Measurements from ENCODE around the gene SLC22A3.

The SLC22A3 gene

DNA sequence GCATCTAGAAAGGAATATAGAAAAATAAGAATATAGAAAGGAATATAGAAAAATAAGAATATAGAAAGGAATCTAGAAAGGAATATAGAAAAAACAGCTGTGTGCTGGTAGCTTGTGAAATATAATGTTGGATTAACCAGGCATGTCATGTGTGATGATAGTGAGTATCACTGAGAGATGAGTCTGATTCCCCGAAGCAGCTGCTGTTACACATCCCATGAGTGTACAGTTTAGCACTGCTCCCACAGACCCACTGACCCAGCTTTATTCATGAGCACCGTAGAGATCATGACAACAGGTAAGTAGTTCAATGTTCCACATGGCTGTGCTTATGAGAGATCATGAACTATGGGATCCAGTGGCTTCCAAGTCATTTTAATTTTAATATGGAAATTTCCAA lies 64.8 kb downstream of the SLC22A3 start:
- Mint-ChIP-seq H3K9me3 (no peaks in the 10 kb centered on the region), H3K27me3 (ENCODE audit: low read depth, poor library complexity) (peaks cover 7% of the 10 kb centered on the region), H3K27ac (no peak overlapping the region), H3K4me1 (peaks cover 1% of the 10 kb centered on the region), H3K4me3 (no peak overlapping the region), H3K36me3 (ENCODE audit: low read depth) (no peaks in the 10 kb centered on the region)
- TF ChIP-seq, protein P1, sequence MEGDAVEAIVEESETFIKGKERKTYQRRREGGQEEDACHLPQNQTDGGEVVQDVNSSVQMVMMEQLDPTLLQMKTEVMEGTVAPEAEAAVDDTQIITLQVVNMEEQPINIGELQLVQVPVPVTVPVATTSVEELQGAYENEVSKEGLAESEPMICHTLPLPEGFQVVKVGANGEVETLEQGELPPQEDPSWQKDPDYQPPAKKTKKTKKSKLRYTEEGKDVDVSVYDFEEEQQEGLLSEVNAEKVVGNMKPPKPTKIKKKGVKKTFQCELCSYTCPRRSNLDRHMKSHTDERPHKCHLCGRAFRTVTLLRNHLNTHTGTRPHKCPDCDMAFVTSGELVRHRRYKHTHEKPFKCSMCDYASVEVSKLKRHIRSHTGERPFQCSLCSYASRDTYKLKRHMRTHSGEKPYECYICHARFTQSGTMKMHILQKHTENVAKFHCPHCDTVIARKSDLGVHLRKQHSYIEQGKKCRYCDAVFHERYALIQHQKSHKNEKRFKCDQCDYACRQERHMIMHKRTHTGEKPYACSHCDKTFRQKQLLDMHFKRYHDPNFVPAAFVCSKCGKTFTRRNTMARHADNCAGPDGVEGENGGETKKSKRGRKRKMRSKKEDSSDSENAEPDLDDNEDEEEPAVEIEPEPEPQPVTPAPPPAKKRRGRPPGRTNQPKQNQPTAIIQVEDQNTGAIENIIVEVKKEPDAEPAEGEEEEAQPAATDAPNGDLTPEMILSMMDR (IDR thresholded peaks at IDR 0.05) = no peak
- DNase-seq = no peak

DNA sequence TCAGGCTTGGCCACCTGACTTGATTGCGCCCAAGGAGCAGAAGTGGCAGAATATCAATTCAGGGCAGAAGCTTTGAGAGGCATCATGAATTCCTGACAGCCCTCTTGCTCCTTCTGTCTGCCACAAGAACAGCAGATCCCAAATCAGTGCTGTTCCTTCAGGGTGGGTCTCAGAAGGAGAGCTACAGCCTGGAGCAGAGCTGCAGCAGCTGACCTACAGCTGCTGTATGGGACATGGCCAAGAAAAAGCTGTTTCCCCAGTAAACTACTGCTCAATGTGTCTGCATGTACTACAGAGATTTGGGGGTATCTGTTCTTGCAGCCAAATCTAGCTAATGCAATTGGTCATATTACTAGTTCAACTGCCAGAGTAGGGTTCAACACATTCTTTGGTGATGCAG lies 69.0 kb downstream of the SLC22A3 start:
- Mint-ChIP-seq H3K4me3 (no peak overlapping the region), H3K9me3 (no peaks in the 10 kb centered on the region), H3K4me1 (no peaks in the 10 kb centered on the region), H3K36me3 (ENCODE audit: low read depth) (no peaks in the 10 kb centered on the region), H3K27me3 (ENCODE audit: low read depth, poor library complexity) (peaks cover 13% of the 10 kb centered on the region), H3K27ac (no peak overlapping the region)
- TF ChIP-seq, protein P1 (IDR thresholded peaks at IDR 0.05) = no peak
- DNase-seq = no peak

DNA sequence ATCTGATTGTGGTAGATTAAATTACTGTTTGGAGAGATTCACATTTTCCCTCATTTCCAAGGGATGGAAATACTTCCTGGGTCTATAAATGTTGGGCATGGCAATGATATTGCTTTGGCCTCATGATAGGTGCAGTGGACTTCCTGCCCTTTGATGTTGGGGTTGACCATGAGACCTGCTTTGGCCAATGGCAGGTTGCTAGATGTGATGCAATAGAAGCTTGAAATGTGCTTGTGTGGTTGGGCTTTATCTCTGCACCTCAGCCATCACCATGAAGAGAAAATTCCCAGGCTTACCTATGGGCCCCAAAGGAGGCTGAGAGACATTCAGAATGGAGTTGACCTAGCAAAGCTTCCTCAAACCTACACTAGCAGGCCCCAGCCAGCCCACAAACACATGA lies 69.4 kb downstream of the SLC22A3 start:
- Mint-ChIP-seq H3K9me3 (no peaks in the 10 kb centered on the region), H3K4me3 (no peak overlapping the region), H3K27ac (no peak overlapping the region), H3K4me1 (no peaks in the 10 kb centered on the region), H3K27me3 (ENCODE audit: low read depth, poor library complexity) (peaks cover 13% of the 10 kb centered on the region), H3K36me3 (ENCODE audit: low read depth) (no peaks in the 10 kb centered on the region)
- TF ChIP-seq, protein P1 (IDR thresholded peaks at IDR 0.05) = no peak
- no peak for DNase-seq

DNA sequence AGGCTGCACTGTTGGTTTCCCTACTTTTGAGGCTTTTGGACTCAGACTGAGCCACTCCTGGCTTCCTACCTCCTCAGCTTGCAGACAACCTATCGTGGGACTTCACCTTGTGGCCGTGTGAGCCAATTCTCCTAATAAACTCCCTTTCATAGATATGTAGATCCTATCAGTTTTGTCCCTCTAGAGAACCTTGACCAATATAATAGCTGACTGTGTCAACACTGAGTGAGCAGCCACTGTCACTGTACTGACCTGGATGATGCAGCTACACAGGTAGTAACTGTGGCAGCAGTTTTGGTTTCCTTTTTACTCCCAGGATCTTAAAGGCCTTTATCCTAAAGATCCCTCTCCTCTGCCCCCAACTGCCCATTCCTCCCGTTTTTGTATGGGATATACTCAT lies 70.2 kb downstream of the SLC22A3 start:
- Mint-ChIP-seq H3K36me3 (ENCODE audit: low read depth) (no peaks in the 10 kb centered on the region), H3K9me3 (no peaks in the 10 kb centered on the region), H3K27ac (no peak overlapping the region), H3K27me3 (ENCODE audit: low read depth, poor library complexity) (peaks cover 13% of the 10 kb centered on the region), H3K4me1 (no peaks in the 10 kb centered on the region), H3K4me3 (no peak overlapping the region)
- TF ChIP-seq, protein P1 (IDR thresholded peaks at IDR 0.05) = no peak
- DNase-seq = no peak

DNA sequence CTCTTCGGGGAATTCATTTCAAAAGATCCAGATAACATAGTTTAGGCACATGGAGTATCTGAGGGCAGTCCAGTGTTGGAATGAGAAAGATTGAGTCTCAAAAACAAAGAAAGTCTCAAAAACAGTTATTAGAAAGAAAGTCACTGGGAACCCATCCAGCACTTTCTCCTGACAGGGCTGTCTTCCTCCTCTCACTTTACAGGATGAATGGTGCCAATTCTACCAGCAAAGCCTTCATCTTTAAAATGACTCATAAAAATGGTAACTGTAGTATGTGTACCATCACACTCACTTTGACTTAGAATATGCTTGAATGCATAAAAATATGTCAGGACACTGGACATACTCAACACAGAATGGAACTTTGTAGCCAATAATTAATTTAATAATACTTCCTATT lies 71.3 kb downstream of the SLC22A3 start:
- Mint-ChIP-seq H3K27ac (no peak overlapping the region), H3K4me3 (no peak overlapping the region), H3K9me3 (no peaks in the 10 kb centered on the region), H3K36me3 (ENCODE audit: low read depth) (no peaks in the 10 kb centered on the region), H3K4me1 (no peaks in the 10 kb centered on the region), H3K27me3 (ENCODE audit: low read depth, poor library complexity) (peaks cover 7% of the 10 kb centered on the region)
- no peak for DNase-seq
- TF ChIP-seq, protein P1 (IDR thresholded peaks at IDR 0.05) = no peak

DNA sequence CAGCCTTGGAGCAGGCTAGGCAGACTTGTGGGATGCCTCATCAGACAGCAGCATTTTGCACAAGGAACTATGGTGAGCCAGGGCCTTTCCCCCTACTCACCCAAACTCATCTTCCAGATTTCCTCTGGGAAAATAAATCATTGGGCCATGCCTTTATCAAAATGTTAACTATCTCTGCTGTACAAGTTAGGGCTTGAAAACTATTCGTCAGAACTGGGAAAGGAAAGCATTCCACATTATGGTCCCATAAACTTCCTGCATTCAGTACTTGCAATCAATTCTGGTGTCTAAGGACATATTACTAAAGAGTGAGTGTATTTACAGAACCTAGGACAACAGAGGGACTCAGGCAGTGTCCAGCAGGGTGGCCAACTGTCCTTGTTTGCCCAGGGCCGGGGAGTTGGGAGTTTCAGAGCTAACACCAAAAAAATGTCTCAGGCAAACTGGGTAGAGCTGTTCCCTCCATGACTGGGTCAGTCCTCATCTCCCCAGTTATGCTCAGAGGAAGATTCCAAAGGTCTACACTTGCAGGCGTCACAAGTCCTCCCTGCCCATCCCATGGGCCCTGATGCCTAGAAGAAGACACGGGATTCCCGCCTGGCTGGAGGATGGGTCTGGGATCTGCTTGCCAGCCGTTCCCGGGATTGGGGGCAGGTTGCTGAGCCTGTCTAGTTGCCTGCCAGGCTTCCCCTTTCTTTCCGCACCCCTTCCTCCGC lies 72.2 kb downstream of the SLC22A3 start:
- Mint-ChIP-seq H3K36me3 (ENCODE audit: low read depth) (no peaks in the 10 kb centered on the region), H3K4me1 (no peaks in the 10 kb centered on the region), H3K4me3 (no peak overlapping the region), H3K27me3 (ENCODE audit: low read depth, poor library complexity) (peaks cover 6% of the 10 kb centered on the region), H3K27ac (no peak overlapping the region), H3K9me3 (no peaks in the 10 kb centered on the region)
- no peak for DNase-seq
- TF ChIP-seq, protein P1 (IDR thresholded peaks at IDR 0.05) = no peak

Measured in nephron progenitor cell (in vitro differentiated cells).